ENCODE measurements around the gene RAB11FIP3.
"Not testable (repeated sequence)": the region's sequence is repeated elsewhere in the genome, so short reads cannot be mapped to it uniquely, and the experiment has no call there.

The RAB11FIP3 gene

DNA sequence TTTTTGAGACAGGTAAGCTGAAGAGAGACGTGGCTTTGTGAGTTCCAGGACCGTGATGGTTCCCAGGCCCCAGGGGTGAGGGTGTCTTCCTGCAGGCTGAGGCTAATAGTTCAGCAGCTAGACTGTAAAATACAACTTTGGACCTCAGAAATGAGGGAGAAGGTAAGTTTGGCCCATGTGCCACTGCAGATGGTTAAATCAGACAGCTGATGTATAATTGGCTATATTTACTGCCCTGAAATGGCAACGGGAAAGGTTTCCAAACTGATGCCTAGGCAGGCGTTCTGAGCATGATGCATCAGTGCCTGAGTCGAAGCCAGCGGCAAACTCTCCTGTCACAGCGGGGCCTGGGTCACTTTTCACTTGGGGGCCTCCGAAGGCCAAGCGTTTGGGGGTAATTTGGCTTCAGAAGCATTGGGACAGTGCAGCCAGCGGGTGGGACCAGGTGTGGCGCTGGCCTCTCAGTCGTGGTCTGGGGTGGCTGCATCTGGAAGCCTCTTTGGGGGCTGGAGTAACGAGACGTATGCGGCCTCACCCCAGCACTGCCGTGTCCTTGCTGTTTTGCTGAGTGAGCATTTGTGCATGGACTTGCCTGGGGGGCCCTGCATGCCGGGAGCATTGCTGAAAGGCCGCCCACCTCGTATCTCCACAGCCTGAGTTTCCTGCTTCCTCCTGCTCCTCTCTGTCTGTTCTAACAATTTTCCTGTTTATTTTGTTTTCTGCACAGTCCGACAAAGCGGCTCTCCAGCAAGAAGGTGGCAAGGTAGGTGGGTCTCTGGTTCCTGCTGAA lies 70.8 kb downstream of the RAB11FIP3 start:
- no peak for DNase-seq

DNA sequence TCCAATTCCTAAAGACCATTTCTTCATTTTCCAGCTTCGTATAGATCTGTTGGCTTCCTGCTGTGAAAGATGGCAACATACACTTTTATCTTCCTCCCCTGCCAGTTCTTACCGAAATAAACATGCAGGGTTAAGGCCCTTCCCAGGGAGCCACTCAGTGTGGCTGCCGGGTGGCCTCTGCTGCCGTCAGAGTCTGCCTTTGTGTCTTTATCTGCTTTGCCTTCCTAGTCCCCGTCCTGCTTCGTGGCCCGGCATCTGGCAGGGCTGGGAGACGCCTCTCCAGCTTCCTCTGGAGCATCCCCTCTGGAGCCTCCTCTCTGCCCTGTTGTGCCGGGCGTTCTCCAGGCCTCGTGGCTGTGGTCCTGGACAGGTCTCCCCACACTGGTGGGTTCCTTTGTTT lies 71.8 kb downstream of the RAB11FIP3 start:
- no peak for DNase-seq

DNA sequence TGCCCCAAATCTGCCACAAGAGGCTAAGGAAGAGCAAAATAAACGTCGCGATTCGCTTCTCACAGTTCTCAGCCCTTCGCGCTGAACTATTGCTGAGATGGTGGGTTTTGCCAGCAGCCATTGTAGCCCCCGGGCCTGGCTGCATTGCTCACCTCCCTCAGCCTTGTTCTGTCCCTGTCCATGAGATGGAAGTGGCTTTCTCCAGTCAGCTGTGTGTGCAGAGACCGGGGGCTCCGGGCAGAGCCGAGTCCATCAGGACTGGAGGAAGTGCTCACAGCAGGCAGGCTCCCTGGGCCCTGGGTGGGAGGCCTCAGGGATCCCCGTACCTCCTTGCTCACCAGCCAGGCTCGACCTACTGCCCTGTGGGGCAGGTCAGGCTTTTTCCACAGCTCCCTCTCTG lies 74.5 kb downstream of the RAB11FIP3 start:
- DNase-seq: no peak

DNA sequence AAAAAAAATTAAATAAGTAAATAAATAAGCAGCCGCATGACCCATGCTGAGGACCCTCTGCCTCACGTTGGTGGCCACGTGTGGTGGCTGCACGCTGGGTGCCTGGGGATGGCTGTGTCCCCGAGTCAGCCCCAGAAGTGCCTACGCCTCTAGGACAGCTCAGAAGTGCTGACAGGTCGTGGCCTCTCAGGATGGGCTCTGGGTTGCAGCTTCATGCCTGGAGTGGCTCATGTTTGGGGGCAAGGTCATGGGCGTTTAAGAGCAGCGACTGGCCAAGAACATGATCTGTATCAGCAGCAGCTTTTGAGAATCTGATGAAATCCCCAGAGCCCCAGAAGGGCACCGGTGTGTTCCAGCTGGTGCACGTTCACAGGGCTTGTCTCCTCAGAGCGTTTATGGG lies 75.3 kb downstream of the RAB11FIP3 start:
- DNase-seq: no peak

DNA sequence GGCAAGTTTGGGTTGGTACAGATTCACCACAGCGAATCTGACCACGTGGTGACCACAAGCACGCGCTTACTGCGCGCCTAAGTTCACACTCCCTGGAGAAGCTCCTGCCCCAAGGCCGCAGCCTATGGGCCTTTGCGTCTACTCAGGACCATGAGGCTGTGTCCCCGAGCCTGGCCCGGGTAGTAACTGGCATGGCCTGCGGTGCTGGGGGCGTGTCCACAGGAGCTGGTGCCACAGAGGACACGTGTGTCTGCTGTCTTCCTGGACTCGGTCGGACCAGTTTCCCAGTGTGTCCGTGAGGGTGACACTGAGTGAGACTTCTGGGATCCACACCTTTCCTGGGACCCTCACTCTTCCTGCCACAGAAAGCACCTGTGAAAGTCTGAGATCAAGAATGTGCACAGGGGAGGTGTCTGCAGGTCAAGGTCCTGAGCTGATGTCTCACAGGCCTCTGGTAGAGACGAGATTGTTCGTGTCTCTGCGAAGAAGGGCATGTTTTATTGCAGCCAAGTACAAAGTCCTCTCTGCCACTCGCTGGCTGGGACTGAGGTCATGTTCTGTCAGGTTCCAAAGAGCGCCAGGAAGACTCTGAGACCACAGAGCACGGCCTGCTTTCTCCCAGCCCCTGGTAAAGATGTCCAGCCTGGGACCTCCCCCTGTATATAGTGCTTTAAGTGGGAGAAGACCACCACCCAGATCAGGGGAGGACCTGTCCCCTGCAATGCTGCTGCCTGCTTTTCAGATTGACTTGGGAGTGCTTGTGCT lies 76.9 kb downstream of the RAB11FIP3 start:
- no peak for DNase-seq

DNA sequence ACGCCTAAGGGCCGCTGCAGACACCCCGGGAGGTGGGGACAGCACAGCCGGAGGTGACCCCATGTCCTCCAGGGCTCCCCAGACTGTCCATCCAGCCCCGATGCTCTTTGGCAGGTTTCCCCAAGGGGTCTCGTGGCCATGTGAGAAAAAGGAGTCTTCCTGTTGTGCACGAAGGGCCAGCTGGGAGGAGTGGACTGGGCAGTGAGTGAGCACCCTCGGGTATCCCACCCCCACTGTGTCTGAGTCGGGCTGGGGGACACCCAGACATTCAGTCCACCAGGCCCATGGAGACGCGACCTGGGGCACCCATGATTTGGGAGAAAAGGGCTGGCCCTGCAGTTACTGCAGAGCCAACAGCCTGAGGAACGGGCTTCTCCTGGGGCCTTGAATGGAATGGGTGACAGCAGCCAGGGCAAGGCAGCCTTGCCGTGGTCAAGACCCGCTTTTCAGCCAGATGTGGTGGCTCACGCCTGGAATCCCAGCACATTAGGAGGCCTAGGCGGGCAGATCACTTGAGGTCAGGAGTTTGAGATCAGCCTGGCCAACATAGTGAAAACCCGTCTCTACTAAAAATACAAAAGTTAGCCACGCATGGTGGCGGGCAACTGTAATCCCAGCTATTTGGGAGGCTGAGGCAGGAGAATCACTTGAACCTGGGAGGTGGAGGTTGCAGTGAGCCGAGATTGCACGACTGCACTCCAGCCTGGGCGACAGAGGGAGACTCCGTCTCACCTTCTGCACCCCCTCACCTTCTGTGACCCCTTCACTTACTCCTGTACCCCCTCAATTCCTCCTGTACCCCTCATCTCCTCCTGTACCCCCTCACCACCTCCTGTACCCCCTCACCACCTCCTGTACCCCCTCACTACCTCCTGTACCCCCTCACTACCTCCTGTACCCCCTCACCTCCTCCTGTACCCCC lies 78.0 kb downstream of the RAB11FIP3 start:
- DNase-seq: no peak

DNA sequence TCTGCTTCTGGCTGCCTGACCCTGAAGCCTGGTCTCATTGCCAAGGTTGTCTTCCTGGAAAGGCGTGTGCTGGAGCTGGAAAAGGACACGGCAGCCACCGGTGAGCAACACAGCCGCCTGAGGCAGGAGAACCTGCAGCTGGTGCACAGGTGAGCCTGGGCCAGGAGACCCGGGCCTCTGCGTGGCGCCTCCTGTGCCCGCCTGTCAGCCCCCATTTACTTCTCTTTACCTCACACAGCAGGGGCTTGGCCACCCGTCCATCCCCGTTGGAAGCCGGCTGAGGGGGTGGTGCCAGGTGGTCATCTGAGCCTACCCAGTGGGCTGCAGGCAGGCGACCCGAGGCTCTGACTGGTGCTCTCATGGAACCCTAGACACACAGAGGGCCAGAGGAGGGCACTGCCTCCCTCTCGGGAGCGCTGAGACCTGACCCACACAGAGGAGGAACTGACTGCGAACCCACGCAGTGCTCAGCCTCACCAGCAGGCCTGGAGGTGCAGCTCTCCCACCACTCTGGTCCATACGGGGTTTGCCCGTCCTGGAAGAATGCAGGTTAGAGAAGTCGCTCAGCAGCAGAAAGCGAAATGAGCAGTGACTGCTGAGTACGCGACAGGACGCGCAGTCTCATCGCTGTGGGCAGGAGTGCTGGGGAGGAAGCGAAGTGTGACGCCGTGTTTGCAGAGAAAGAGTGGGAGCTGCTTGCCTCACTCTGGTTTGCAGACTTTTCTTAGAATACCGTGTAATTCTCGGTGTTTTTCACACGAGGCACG lies 80.2 kb downstream of the RAB11FIP3 start:
- no peak for DNase-seq

DNA sequence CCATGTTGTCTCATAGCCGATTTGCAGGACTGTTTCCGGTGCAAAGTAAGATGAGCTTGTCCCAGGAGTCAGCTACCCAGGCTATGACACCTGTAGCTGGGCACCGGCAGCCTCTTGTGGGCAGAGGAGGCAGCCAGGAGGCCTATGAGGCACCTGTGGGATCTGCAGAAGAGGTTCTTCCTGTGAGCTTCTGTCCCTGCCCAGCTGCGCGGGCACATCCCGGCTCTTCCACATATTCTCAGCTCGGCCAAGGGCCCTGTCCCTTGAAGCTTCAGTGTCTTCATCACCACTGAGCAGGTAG lies 80.7 kb downstream of the RAB11FIP3 start:
- no peak for DNase-seq

DNA sequence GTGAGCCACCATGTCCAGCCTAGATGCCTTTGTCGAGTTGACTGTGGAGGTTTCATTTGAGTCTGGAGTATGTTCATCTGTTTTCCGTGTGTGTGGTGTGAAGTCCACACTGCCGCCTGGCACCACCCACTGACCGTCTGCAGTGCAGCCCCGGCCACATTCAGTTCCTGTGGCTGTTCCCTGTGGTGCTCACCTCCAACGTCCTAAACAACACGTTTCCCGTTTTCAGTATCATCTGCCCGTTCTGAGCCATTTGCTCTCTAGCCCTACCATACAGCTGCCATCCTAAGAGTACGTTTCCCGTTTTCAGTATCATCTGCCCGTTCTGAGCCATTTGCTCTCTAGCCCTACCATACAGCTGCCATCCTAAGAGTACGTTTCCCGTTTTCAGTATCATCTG lies 82.1 kb downstream of the RAB11FIP3 start:
- not testable (repeated sequence) for DNase-seq

DNA sequence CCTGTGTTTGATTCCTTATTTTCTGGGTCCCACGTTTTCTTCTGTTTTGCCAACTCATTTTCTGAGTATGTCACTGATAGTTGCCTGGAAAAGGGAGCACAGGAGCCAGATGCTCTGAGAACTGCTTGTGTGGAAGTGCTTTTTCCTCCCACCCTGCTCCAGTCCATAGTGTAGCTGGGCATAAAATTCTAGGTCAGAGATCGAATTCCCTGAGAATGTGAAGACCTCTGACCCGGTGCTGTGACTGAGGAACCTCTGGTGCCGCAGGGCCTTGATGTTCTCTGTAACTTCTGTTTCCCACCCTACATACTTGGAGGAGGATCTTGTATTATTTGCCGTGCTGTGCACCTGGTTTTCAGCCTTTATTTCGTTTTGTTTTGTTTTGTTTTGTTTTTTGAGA lies 82.5 kb downstream of the RAB11FIP3 start:
- DNase-seq: no peak

DNA sequence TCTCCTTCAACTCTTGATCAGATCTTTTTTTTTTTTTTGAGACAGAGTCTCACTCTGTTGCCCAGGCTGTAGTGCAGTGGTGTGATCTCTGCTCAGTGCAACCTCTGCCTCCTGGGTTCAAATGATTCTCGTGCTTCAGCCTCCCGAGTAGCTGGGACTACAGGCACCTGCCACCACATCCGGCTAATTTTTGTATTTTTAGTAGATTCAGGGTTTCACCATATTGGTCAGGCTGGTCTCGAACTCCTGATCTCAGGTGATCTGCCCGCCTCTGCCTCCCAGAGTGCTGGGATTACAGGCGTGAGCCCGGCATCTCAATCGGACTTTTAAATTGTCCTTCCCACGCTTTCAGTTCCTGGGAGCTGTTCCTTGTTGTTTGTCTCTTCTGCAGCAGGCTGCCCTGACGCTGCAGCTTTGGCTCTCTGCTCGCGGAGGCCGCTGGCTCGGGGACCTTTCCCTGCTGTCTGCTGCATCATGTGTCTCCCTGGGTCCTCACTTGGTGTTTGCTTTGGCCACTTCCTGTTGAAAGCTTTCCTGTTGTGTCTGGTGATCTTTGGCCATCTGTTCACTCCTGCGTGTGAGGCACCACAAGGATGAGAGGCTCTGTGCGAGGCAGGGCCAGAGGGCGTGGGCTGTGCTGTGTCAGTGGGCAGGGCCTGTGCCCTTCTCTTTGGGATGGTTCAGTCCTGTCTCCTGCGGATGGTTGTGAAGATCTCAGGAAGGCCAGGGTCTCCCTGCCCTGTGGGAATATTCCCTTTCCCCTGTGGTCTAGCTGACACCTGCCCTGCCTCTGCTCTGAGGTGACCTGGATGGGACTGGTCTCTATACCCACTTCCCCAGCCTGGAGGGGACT lies 83.7 kb downstream of the RAB11FIP3 start:
- DNase-seq: no peak

DNA sequence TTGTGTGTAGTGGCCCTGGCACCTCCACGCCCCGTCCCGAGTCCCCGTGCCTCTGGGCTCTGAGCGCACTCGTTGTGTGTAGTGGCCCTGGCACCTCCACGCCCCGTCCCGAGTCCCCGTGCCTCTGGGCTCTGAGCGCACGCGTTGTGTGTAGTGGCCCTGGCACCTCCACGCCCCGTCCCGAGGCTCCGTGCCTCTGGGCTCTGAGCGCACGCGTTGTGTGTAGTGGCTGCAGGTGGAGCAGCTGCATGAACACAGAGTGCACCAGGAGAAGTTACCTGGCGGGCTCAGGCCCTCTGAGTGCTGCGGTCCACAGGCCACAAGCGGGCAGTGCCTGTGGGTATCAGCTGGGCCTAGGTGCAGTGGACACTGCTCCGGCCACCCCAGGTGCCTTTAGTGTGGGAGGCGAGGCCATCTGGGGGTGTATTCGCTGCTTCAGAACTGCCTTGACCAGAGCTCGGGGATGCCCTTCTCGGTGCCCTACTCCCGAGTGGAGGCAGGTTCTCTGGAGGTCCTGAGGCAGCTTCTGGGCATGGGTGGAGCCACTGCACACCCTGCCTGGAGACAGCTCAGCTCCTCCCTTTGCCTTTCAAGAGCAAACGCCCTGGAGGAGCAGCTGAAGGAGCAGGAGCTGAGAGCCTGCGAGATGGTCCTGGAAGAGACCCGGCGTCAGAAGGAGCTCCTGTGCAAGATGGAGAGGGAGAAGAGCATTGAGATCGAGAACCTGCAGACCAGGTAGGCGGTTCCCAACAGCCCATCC lies 84.8 kb downstream of the RAB11FIP3 start:
- no peak for DNase-seq

DNA sequence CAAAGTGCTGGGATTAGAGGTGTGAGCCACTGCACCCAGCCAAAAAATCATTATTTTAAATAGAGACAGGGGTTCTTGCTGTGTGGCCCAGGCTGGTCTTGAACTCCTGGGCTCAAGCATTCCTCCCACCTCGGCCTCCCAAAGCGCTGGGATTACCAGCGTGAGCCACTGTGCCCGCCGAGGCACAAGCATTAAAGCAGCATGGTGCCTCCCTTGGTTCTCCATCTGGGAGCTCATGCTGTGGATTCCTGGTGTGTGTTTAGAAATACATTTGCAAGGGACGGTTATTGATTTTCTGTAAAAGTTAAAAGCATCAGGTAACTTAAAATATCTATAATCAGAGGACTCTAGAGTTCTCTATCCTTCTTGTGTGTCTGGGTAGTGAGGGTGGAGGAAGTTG lies 87.4 kb downstream of the RAB11FIP3 start:
- no peak for DNase-seq

DNA sequence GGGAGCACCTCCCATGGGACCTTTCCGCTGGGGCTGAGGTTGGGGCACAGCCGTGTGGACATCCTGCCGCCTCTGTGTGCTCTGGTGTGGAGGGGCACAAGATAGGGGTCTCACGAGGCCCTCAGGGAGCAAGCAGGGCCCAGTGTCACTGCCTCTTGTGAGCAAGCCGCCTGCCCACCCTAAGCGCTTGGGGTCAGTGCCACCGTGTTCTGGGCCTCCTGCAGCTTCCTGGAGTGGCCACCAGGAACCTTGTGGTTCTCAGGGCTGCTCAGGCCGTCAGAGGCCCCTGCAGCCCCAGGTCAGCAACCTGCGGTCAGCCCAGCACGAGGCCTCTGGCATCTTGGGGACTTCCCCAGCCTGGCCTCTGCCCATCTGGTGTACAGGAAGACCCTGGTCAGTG lies 88.5 kb downstream of the RAB11FIP3 start:
- DNase-seq: no peak

DNA sequence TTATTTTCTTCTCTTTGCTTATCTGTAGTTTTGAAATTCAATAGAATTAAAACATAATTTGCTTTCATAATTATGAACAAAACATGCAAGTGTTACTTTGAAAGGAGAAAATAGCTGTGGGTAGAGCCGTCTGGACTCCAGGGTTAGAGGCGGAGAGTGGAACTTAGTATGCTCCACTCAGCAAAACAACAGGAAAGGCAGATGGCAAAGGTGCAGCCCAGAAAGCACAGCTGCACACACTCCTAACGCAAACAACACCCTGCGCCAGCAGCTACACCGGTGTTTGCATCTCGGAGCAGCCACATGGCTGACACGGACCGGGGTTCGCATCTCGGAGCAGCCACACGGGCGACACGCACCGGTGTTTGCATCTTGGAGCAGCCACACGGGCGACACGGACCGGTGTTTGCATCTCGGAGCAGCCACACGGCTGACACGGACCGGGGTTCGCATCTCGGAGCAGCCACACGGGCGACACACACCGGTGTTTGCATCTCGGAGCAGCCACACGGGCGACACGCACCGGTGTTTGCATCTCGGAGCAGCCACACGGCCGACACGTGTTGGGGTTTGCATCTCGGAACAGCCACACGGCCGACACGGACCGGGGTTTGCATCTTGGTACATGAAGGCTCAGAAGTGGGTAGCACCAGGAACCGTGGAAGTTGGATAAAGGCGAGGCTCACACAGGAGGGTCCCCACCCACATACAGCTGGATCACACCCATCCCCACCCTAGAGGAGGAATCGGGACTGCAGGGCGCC lies 89.9 kb downstream of the RAB11FIP3 start:
- DNase-seq: no peak

DNA sequence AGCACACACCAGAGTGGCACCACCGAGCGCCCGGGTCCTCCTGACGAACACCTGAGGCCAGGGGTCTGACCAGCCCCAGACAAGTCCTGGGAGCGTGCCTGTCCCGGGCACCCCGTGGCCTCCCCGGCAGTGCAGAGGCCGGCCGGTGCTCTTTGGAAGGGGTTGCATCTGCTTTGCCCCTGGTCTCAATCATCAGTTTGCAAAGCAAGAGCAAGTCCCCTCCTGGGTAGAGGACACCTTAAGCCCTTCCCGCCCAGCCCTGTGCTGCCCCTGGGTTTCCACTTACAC lies 90.4 kb downstream of the RAB11FIP3 start:
- DNase-seq: no peak

DNA sequence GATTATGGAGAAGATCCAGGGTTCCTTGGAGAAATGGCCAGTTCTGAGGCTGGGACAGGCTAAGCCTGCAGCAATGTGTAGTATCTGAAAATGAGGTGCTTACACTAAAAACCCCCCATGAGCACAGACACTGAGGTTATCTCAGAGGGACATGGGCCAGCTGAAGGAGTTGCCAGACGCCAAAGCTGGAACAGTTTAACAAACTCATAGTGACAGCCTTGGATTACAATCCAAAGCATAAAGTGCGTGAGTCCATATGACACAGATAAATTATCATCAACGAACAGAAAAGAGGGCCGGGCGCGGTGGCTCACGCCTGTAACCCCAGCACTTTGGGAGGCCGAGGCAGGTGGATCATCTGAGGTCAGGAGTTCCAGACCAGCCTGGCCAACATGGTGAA lies 90.9 kb downstream of the RAB11FIP3 start:
- DNase-seq: no peak

DNA sequence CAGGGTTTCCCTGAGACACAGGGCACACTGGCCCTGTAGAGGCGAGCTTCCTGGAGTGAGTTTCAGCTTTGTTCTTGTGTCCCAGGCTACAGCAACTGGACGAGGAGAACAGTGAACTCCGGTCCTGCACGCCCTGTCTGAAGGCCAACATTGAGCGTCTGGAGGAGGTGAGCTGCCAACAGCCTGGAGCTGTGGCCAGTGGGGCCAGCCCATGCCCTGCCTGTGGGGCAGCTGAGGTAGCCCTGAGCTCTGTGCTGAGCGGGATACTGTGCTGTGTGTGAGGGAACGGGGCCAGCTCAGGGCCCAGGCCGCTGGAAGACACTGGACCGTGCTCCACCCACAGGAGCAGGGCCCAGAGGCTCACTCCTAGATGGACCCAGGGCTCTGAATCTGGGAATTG lies 93.4 kb downstream of the RAB11FIP3 start:
- no peak for DNase-seq

DNA sequence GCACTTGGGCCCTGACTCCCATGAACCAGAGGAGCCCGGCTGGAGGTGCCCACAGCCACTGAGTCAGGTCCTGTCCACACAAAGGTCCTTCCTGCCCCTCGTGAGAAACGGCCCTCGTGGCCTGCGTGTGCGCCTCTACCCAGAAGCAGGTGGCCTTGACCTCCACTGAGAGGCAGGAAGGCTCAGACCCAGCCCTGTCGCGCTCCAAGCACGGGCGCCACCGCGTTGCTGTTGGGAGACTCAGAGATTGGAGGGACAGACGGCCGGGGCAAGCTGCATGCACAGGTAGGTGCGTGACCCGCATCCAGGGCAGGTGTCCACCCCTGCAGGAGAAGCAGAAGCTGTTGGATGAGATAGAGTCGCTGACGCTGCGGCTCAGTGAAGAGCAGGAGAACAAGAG lies 94.0 kb downstream of the RAB11FIP3 start:
- DNase-seq: no peak

All from NCI-H1048 (cell line).